ENCODE results near the gene VIM.

Gene VIM

DNA sequence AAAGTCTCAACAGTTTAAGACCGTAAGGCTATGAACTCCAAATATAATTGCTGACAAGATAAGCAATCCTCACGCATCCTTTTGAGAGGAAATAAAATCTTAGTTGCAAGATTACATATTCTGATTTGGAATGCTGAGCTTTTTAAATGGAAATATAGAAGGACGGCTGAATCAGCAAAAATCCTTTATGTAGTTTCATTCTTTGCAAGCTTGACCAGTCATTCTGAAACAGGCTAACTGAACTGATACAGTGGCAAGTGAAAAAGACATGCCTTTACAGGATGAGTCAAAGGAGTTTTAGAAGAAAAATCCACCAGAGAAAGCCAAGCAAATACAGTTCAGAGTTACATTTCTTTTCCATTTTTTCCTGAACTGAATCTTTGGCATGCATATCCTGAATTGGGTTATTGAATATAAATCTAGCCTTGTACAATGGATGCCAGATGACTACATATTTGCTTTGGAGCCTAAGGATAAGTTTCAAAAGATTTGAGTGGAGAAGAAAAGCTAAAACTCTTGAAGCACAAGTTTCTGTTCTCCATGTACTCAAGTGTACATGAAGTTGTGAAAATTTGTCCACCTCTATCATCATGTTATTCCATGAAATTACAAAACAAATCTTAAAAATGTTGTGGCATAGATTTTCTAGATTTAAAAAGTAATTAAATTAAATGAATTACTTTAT, 4.4 kb downstream of the VIM start:
- TF ChIP-seq GATA3 (IDR thresholded peaks at IDR 0.05; ENCODE audit: low read depth, low read length) (no peak), GATA2 (IDR thresholded peaks at IDR 0.05; ENCODE audit: low read depth, low read length) (no peak)

DNA sequence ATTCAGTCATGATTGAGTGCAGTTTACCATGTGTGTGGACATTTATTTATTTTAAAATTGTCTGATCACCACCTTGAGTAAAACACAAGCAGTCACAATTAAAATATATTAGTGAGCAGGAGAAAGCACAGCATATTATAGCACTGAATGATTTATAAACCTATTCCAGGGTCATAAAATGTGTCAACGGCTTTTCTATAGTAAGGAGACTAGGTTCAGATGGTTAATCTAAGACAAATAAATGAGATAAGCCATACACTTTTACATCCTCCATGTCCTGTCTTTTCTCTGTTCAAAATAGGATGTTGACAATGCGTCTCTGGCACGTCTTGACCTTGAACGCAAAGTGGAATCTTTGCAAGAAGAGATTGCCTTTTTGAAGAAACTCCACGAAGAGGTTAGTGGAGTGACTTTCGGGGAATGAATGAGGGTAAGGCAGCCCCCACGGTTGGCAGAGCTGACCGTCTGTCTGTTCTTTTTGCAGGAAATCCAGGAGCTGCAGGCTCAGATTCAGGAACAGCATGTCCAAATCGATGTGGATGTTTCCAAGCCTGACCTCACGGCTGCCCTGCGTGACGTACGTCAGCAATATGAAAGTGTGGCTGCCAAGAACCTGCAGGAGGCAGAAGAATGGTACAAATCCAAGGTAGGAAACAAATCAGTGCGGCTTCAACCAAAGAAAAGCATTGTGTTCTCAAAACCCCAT, 5.4 kb downstream of the VIM start:
- no peak for TF ChIP-seq GATA2 (IDR thresholded peaks at IDR 0.05; ENCODE audit: low read depth, low read length)
- TF ChIP-seq GATA3 (IDR thresholded peaks at IDR 0.05; ENCODE audit: low read depth, low read length): no peak

DNA sequence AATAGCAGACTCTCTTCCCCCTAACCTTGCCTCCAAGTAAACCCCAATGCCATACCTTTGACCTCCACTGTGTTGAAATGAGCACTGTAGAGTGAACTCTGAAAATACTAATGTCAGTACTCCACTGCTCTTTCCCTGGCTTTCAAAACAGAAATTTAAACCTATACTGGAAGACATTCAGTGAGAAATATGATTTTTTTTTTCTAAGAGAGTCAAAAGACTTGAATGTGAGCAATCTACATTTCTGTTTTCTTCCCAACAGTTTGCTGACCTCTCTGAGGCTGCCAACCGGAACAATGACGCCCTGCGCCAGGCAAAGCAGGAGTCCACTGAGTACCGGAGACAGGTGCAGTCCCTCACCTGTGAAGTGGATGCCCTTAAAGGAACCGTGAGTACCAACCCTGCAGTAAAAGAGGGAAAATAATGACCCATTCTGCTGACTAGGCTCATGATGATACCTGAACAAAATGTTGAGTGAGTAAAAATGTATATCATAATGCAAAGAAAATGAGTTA, 6.4 kb downstream of the VIM start:
- TF ChIP-seq GATA2 (IDR thresholded peaks at IDR 0.05; ENCODE audit: low read depth, low read length): no peak
- no peak for TF ChIP-seq GATA3 (IDR thresholded peaks at IDR 0.05; ENCODE audit: low read depth, low read length)

DNA sequence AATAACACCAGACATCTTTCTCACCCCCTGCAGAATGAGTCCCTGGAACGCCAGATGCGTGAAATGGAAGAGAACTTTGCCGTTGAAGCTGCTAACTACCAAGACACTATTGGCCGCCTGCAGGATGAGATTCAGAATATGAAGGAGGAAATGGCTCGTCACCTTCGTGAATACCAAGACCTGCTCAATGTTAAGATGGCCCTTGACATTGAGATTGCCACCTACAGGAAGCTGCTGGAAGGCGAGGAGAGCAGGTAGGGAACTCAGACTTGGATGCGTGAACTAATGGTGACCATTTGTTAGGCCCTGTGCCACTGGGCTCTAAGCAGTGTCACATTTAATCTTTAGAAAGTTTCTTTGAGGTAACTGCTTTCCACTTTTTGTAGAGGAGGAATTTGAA, 7.1 kb downstream of the VIM start:
- no peak for TF ChIP-seq GATA3 (IDR thresholded peaks at IDR 0.05; ENCODE audit: low read depth, low read length)
- no peak for TF ChIP-seq GATA2 (IDR thresholded peaks at IDR 0.05; ENCODE audit: low read depth, low read length)

DNA sequence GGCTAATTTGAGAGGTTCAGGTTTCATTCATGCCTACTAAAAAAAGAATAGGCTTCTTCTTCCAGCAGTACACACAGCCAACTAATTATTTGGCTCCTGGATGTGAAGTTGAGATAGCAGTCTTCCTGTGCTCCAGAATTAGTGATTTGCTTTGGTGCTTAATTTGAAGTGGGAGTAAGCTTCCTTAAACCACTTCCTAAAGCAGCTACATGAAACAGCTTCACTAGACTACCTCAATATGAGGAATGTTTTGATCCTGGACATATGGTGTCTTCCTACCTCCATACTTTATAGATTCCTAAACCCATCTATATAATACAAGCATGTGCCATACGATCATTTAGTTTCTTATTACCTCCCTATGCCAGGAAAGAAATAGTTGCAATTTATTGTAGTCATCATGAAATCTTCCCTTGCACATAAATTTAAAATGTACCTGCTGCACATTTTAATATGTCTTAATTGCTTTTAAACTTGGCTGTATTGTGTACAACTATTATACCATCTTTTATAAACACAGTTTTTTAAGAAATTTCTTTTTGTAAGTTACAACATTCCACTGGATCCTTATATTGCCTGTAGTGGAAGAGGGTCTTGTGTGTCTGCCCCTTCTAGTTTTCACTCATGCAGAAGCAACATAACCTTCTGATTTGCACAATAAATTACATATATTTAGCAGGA, 8.6 kb downstream of the VIM start:
- TF ChIP-seq GATA2 (IDR thresholded peaks at IDR 0.05; ENCODE audit: low read depth, low read length) (no peak), GATA3 (IDR thresholded peaks at IDR 0.05; ENCODE audit: low read depth, low read length) (no peak)

DNA sequence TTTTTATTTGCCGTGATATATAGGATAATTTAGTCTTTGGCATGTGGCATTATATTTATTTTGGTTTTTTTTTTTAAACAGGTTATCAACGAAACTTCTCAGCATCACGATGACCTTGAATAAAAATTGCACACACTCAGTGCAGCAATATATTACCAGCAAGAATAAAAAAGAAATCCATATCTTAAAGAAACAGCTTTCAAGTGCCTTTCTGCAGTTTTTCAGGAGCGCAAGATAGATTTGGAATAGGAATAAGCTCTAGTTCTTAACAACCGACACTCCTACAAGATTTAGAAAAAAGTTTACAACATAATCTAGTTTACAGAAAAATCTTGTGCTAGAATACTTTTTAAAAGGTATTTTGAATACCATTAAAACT, 9.1 kb downstream of the VIM start:
- TF ChIP-seq GATA2 (IDR thresholded peaks at IDR 0.05; ENCODE audit: low read depth, low read length) (no peak), GATA3 (IDR thresholded peaks at IDR 0.05; ENCODE audit: low read depth, low read length) (no peak)

DNA sequence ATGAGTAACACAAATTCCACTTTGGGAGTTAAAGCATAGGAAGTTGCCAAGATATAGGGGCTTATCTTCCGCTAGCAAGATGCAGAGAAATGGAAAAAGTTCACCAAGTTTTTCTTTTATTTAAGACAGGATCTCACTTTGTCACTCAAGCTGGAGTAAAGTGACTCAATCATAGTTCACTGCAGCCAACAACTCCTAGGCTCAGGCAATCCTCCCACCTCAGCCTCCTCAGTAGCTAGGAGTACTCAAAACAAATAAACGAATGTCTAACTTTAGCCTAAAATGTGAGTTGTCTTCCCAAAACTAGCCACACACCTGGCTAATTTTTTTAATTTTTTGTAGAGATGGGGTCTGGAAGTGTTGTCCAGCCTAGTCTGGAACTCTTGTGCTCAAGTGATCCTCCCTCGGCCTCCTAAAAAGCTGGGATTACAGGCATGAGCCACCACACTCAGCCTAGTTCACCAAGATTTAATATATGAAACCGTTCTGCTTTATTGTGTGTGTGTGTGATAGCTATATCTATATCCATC, 9.9 kb downstream of the VIM start:
- TF ChIP-seq GATA3 (IDR thresholded peaks at IDR 0.05; ENCODE audit: low read depth, low read length) (no peak), GATA2 (IDR thresholded peaks at IDR 0.05; ENCODE audit: low read depth, low read length) (no peak)

DNA sequence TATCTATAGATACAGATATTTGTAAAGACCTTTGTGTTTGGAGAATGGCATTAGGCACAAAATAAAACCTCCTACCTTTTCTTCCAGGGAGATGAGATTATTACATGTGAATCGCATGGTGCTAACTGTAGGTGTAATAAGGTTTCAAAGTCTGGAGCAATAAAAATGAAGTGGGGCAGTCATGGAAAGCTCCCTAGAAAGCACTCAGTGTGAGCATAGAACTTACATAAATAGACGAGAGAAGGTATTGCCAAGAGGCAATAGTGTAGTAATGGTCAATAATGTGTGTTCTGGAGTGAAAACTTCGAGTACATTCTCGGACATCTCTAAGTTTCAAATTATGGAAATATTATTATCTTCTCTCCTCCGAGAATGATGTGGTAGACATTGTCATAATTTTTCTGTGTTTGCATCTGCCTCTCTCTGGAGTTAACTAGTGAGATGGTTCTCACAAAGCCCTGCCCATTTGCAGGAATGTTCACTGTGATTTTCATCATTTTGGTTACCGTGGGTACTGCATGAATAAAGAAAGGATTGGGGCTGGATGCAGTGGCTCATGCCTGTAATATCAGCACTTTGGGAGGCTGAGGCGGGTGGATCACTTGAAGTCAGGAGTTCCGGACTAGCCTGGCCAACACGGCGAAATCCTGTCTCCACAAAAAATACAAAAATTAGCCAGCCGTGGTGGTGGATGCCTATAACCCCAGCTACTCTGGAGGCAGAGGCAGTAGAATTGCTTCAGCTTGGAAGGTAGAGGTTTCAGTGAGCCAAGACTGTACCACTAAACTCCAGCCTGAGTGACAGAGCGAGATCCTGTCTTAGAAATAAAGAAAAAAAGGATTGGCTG, 10.6 kb downstream of the VIM start:
- TF ChIP-seq GATA3 (IDR thresholded peaks at IDR 0.05; ENCODE audit: low read depth, low read length): no peak

DNA sequence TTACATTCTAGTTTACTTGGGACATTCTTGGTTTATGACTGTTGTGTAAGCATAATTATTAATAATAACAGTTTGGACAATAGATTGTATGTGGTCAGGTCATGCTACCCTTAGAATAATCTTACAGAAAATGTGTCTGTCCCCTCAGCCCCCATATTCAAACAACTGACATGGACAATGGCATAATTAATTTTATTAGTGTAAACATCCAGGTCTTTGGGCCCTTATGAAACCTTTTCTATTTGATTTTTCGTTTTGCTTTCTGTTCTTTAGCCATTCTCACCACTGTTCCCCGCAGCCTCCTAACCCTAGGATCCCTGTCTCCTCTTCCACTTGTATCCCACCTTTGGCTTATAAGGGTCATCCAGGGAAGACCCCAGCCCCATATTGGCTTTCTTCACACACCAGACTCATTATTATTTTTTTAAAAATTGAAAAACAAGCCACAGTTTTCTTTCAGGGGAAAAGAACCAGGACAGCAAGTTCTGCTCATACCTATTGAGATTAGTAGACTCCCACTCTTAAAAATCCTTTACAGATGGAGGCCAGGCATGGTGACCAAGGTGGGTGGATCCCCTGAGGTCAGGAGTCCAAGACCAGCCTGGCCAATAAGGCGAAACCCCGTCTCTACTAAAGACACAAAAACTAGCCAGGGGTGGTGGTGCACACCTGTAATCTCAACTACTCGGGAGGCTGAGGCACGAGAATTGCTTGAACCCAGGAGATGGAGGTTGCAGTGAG, 11.5 kb downstream of the VIM start:
- TF ChIP-seq GATA2 (IDR thresholded peaks at IDR 0.05; ENCODE audit: low read depth, low read length) (no peak), GATA3 (IDR thresholded peaks at IDR 0.05; ENCODE audit: low read depth, low read length) (no peak)

DNA sequence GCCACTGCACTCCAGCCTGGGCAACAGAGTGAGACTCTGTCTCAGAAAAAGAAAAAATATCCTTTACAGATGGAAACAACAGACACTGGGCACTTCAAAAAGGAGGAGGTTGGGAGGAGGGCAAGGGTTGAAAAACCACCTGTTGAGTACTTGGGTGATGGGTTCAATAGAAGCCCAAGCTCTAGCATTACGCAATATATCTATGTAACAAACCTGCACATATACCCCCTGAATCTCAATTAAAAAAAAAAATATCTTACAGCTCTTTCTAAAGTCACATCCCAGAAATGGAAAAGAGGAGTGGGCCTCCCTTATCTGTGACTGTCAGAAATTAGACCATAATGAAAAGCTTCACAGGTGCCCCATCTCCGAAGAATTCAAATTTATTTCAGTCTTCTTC, 12.1 kb downstream of the VIM start:
- TF ChIP-seq GATA3 (IDR thresholded peaks at IDR 0.05; ENCODE audit: low read depth, low read length): no peak
- TF ChIP-seq GATA2 (IDR thresholded peaks at IDR 0.05; ENCODE audit: low read depth, low read length): no peak

DNA sequence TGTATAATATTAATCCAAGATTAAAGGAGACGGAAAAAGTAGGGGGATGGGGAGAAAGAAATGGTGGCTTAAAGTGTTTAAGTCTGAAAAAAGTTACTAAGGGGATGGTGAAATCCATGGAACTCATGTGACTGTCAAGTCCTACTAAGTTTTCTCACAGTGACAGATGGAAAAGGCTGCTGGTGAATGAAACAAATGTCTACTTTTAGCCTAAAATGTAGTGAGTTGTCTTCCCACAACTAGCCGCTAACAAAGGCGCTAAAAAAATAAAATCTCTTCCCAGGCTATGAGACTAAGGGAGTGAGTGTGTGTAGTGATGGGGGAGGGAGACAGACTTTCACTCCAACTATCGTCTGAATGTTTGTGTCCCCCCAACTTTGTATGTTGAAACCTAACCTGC, 12.6 kb downstream of the VIM start:
- TF ChIP-seq GATA2 (IDR thresholded peaks at IDR 0.05; ENCODE audit: low read depth, low read length) (no peak), GATA3 (IDR thresholded peaks at IDR 0.05; ENCODE audit: low read depth, low read length) (no peak)

DNA sequence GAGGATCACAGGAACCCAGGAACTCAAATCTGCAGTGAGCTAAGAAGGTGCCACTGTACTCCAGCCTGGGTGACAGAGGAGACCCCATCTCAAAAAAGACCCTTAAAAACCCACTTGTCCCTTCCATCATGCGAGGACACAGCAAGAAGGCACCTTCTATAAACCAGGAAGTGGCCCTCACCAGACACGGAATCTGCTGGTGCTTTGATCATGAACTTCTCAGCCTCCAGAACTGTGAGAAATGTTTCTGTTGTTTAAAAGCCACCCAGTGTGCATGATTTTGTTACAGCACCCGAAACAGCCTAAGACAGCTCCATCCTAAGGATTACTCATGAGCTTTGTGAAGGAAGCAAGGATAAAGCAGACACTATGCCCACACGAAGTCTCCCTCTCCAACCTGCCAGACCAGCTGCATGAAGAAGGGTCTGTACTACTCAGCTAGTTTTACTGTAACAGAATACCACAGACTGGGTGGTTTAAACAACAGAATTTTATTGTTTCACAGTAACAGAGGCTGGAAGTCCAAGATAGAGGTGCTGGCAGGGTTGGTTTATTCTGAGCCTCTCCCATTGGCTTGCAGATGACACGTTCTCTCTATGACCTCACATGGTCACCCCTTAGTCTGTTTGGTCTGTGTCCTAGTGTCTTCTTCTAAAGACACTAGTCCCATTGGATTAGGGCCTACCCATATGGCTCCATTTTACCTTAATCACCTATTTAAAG, 13.7 kb downstream of the VIM start:
- TF ChIP-seq GATA3 (IDR thresholded peaks at IDR 0.05; ENCODE audit: low read depth, low read length) (no peak), GATA2 (IDR thresholded peaks at IDR 0.05; ENCODE audit: low read depth, low read length) (no peak)
